GM12864 (cell line): ENCODE results near the gene KDM4B.

Experiments used
- DNase-seq: peaks from one replicate; pipeline ENCODE4 v3.0.0-alpha.2; 2011; ENCODE audit warnings: low read depth
- H3K4me3 ChIP-seq: 2 replicates; pipeline ENCODE4 v1.5.1; 2011; ENCODE audit warnings: mild to moderate bottlenecking, low read depth, low read length, control low read depth
- CTCF ChIP-seq: IDR thresholded peaks from 2 replicates; pipeline ENCODE4 v1.5.1; 2011; ENCODE audit warnings: low read depth, mild to moderate bottlenecking, moderate library complexity, low read length, control low read depth, inconsistent platforms; ENCODE audit errors: missing control alignments

Gene KDM4B

GRCh38 chr19:5103812-5104410, 135.0 kb downstream of the KDM4B start:
- no peak overlapping the region for H3K4me3 ChIP-seq
- TF ChIP-seq CTCF: no peak
- DNase-seq: no peak

GRCh38 chr19:5104871-5105351, 136.0 kb downstream of the KDM4B start:
- no peak for DNase-seq
- no peak overlapping the region for H3K4me3 ChIP-seq
- no peak for TF ChIP-seq CTCF

DNA sequence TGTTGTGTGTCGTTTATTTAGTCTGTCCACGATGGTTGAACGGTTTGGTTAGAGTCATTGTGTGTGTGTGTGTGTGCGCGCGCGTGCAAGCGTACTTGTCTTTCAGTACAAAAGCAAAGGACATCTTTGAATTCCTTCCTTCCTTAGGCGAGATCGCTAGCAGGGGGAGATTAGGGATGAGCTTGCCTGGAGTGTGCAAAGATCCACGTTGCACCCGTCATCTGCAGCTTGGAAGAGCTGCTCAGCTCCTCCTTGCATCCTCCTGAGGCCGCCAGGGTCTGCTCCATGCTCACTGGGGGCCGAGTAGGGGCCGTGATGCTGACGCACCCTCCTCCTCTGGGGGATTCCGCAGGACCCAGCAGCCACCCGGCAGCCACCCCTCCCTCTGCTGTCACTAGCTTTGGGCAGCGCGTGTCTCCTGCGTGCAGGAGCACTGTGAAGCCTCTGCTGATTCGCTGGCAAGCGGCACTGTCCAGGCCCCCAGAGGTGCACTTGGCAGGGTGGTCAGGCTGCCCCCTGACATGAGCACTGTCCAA, 137.3 kb downstream of the KDM4B start:
- no peak for DNase-seq
- no peak for TF ChIP-seq CTCF
- no peak overlapping the region for H3K4me3 ChIP-seq

GRCh38 chr19:5106971-5107370, 138.1 kb downstream of the KDM4B start:
- no peak for DNase-seq
- H3K4me3 ChIP-seq: no peak overlapping the region
- no peak for TF ChIP-seq CTCF

- no peak for TF ChIP-seq CTCF
- no peak overlapping the region for H3K4me3 ChIP-seq
- DNase-seq: no peak
Measured at GRCh38 chr19:5107432-5108122, 138.7 kb downstream of the KDM4B start.

- no peak for DNase-seq
- TF ChIP-seq CTCF: no peak
- no peak overlapping the region for H3K4me3 ChIP-seq
Measured at GRCh38 chr19:5108123-5108596, 139.2 kb downstream of the KDM4B start.

DNA sequence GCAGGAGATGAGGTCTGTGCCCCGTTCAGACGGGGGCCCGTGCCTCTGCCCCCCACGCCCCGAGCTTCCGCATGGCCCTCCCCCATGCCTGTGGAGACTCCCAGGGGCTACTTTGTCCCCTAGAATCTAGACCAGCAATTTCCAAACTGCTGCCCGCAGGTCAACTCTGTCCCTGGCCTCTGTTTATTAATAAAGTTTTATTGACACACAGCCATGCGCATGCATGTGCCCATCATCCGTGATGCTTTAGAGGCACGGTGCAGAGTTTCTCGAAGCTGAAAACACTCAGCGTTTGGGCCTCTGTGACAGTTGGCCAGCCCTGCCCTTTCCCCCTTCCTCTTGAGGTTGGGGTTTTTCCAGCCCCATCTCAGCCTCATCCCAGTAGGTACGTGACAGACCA, 140.0 kb downstream of the KDM4B start:
- no peak for DNase-seq
- no peak for TF ChIP-seq CTCF
- no peak overlapping the region for H3K4me3 ChIP-seq
